GM18951 (cell line): Measurements from ENCODE around the gene GREM2.

Experiments used
- POLR2A ChIP-seq: IDR thresholded peaks from 4 replicates; pipeline ENCODE4 v1.6.1; 2011; ENCODE audit warnings: mild to moderate bottlenecking; ENCODE audit not compliant: insufficient read length, insufficient read depth; ENCODE audit errors: extremely low read depth
- in situ Hi-C: fragments of 300-500 bp; cut with MboI; formaldehyde crosslinking; loops from one replicate; pipeline ENCODE4 v1.12.0; 2022; ENCODE audit warnings: low sequenced_read_pairs, mixed read lengths, inconsistent platforms; ENCODE audit not compliant: unreplicated experiment

GREM2 gene

DNA sequence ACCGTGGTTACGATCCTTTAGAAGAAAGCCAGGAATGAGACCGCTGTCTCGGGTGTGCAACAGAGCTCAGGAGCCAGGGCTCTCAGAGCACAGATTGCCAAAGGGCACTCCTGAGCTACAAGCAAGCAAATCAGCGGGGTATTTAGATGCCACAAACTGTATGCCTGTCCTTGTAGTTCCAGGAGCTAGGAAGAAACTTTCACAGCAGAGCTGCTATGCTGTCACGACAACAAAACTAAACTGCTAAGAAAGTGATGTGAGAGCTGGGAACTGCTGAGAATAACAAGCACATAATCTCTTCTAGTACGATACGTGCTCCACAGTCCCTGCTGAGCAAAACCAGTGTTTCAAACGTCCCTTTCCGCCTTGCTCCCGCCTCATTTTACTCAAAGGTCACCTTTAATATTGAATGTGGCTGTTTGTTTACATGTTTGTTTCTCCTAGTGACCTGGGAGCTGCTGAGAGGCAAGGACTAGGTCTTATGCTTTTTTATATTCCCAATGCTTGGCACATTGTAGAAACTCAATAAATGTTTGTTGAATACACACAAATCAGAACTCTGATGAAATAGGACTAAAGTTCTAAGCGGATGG, 14.7 kb downstream of the GREM2 start:
- in situ Hi-C loops, result no loop called here
- TF ChIP-seq POLR2A, result no peak

DNA sequence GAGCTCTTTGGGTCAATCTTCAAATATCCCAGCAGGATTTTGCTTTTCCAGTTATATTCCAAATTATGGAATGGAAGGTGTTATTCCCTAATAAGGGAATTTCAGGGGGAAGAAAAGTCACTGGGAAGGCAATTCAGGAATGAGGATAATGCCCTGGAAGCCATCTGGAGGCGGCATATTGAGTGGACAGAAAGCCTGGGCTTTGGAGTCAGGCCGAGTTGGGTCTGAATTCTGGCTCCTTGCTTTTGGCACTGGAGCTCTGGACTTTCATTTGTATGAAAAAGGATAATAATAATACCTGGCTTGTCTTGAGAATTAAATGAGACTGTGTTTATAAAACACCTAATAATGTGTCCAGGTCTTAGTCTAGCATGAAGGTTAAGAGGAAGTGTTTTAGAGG, 16.5 kb downstream of the GREM2 start:
- no peak for TF ChIP-seq POLR2A
- in situ Hi-C loops, result no loop called here

DNA sequence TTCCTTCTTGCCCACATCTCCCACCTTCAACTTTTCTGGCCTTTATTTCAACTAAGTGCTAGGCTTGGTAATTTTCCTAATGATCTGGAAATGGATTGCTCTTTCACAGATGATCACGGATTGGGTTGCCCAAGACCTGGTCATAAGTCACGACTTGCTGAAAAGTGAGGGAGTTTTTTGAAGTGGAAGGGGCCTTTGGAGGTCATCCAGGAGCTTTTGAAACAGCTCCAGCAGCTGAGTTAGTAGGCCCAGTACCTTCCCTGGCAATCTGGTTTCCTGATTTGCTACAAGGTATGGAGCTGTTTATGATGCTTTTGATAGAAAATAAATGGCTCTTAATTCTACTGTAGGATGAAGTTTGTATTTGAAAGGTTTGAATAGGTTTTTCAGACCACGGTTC, 20.4 kb downstream of the GREM2 start:
- in situ Hi-C loops, result no loop called here
- TF ChIP-seq POLR2A, result no peak

DNA sequence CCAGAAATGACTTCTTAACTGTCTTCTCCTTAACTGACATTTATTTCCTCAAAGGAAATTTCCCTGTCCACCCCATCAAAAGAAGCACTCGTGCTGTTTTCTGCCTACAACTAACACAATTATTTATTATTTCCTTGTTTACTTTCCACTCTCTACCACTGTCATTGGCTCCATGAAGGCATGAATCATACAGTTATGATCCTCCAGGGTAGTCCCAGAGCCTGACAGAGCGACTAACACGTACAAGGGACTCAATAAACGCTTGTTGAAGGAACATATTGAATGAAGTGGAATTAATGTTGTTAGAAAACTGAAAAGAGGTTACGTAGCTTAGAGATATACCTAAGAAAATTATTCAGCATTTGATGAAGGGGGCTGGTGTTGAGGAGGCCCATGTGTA, 20.9 kb downstream of the GREM2 start:
- TF ChIP-seq POLR2A, result no peak
- in situ Hi-C loops, result no loop called here

DNA sequence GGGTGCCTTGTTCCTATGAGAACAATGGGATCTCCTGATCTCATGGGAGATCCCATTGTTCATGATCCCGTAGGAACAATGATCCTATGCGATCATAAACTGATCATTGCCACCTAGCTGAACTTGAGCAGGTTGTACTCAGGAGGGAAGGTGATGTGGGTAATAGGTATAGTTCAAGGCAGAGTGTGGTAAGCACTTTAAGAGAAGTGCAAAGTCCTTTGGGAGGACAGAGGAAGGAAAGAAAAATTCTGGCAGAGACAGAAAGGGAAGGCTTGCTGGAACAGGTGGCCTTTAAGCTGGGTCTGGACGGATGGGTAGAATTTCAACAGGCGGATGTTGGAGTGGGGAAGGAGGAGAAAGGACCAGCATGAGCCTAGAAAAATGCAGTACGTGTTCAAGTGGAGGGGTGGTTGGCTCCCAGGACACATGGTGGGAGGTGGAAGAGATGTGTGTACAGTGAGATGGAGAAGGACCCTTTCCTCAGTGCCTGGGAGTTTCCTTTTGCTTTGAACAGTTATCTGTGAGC, 22.3 kb downstream of the GREM2 start:
- in situ Hi-C loops, result no loop called here

DNA sequence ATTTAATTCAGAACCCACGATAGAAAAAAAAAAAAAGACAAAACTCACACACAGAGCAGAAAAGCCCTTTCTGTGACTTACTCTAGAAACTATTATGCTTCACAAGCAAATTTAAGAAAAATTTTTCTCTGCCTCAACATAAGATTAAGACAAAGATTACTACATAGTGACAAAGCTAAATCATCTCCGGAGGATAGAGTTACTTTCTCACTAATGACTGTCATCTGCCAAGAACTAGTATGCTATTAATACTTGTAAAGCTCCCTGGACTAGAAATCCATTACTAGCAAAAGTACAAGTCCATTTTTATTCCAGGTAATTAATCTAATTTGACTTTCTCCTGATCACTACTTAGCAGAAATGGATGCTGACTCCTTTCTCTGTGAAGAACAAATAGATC, 25.9 kb downstream of the GREM2 start:
- TF ChIP-seq POLR2A, result no peak
- in situ Hi-C loops, result no loop called here

More for the DNA sequence above, 22.3 kb downstream of the GREM2 start:
- no peak for TF ChIP-seq POLR2A

DNA sequence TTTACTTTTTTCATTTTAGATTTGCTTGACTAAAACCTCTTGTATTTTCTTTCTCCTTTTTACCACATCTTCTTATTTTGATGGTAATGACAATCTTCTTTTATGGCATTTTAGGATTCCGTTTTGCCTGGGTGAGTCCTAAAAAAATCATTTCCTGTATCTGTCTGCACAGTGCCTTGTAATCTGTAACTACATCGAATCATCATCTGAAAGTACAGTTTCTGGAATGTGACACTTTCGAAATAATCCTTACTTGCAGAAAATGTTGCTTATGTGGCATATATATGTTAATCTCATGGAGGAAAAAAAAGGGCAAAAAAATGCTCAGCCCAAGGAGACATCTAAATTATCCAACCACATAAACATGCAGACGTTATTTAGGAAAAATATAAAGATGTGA, 29.0 kb downstream of the GREM2 start:
- no peak for TF ChIP-seq POLR2A
- in situ Hi-C loops, result no loop called here

DNA sequence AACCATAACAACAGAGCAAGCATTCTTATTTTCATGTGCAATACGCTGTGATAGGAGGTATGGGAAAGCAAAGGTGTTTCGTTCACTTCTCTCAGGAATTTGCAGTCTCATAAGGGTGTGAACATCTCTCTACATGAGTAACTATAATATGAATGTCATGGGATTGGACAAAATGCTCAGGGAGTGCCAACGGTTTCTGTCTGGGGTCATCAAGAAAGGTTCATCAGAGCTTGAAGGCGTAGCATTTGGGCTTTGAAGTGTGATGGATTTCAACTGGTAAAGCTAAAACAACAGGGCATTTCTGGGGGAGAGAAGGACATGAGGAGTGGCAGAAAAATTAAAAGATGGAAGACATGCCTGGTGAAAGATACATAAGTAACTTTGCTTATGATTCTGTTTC, 32.4 kb downstream of the GREM2 start:
- in situ Hi-C loops, result no loop called here
- no peak for TF ChIP-seq POLR2A

DNA sequence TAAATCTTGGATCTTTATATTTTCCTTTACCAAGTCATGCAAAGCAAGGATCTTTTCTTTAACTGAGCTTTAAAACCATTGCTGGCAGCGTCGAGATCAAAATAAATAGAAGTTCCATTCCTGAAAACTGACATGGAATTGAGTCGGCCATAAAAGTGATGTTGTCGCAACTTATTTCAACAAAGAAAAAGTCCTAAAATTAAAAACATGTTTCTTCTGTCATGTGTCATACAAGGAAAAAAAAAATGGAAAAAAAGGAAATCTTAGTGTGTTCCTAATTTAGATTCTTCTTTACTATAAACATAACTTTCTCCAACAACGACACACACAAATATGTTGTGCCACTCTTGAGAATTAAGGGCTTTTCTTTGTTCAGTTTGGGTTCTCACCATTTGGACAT, 34.9 kb downstream of the GREM2 start:
- in situ Hi-C loops, result no loop called here

DNA sequence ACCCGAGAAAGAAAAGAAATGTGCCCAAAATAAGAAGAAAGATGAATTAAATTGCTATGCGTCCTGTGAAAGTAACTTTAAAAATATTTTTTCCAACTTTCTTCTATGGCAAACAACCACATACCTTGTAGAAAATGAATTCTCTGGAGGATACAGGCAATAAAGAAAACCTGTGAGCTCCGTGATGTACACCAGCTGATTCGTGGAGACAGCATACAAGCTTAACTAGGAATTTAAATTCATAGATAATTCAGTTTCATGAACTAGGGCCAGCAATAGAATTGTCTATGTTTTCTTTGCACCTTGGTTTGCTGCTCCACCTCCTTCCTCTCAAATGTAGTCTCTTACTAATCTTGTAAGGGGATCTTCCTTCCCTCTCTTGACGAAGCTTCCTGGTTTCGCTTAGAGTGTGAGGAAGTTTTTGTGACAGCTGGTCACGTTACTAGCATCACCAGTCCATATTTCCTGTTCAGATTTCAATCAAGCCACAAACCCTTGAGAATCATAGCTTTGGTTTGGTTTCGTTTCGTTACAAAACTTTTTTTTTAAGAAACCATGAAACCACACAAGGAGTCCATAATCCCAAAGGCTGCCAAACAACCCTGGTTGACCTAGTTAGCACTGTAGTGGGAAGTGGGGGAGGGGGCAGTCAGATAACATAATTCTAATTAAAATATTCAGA, 35.8 kb downstream of the GREM2 start:
- TF ChIP-seq POLR2A, result no peak
- in situ Hi-C loops, result no loop called here

More for the DNA sequence above, 34.9 kb downstream of the GREM2 start:
- TF ChIP-seq POLR2A, result no peak

DNA sequence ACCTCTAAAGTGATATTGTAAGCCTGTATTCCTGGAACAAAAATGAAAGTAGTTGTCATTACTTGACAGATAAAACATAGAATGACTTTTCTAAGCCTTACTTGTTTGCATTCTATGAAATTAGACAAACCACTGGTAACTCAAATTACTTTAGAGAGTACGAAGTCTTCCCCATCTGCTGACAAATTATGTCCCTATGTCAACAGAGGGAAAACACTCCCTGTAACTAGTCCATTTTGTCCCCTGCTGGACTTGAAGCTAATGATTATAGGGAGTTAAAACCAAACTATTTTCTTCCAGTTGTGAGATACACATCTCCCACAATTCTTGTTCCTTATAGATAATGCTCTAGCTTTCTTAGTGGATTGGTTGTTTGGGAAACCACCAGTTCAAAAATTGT, 39.6 kb downstream of the GREM2 start:
- TF ChIP-seq POLR2A, result no peak

DNA sequence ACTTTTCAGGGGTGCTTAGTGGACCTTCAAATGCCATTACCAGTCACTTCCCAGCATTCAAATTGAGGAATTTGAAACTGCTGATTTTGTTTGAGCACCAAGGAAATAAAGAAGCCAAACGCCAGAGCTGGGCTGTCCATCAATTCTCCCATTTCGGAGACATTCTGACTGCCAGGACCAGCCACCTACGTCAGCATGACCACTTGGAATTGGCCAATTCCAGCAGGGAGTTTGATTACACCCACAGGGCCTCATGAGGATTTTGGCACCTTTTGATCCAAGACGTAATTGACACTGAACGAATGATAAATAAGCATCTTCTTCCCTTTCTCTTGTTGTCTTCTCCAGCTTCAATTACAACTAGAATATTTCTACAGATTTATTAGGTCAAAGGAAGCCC, 40.2 kb downstream of the GREM2 start:
- TF ChIP-seq POLR2A, result no peak
- in situ Hi-C loops, result no loop called here

More for the DNA sequence above, 39.6 kb downstream of the GREM2 start:
- in situ Hi-C loops, result no loop called here

DNA sequence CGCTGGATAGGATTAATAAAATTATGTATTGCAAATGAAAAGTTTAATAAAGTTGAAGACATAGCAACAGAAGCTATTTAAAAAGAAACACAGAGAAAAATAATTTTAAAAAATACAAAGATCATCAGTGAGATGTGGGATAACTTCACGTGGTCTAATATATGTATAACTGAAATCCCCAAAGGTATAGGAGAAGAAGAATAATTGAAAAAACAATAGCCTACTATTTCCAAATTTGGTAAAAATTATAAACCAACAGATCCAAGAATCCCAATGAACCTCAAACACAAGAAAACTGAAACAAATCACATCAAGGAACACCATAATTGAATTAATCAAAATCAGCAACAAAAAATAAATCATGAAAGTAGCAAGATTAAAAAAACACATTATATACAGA, 44.9 kb downstream of the GREM2 start:
- in situ Hi-C loops, result no loop called here
- TF ChIP-seq POLR2A, result no peak

DNA sequence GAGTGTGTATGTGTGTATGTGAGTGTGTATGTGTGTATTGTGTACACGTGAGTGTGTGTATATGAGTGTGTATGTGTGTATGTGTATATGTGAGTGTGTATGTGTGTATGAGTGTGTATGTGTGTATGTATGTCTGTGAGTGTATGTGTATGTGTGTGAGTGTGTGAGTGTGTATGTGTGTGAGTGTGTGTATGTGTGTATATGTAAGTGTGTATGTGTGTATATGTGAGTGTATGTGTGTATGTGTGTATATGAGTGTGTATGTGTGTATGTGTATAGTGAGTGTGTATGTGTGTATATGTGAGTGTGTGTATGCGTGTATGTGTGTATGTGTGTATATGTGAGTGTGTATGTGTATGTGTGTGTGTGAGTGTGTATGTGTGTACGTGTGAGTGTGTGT, 49.2 kb downstream of the GREM2 start:
- TF ChIP-seq POLR2A, result no peak
- in situ Hi-C loops, result no loop called here
